CD8-positive, alpha-beta memory T cell (primary cell): ENCODE results near the gene LHFPL6. TPM values are rescaled to one million over a fixed set of nuclear protein-coding genes. Genes with fewer than 3 reads are reported as not detected.

ENCODE experiments used
- CTCF ChIA-PET: fragments of 350-600 bp; sonication (Branson Sonifier 250); formaldehyde crosslinking; loops from one replicate; lab custom pipeline; 2021; ENCODE audit warnings: antibody characterized with exemption; lab: Charles Lee
- POLR2A ChIA-PET: fragments of 350-600 bp; sonication (Branson Sonifier 250); formaldehyde crosslinking; loops from one replicate; lab custom pipeline; 2021; ENCODE audit warnings: antibody characterized with exemption; lab: Charles Lee
- DNase-seq, 5 donors: peaks; one replicate each; pipeline versions ENCODE4 v3.0.0 to v3.0.0-alpha.2; 2020 to 2022; ENCODE audit warnings: mixed read lengths in 1 of 5
- H3K27ac ChIP-seq: one replicate; pipeline ENCODE4 v1.7.0; 2013; ENCODE audit warnings: low read depth, mild to moderate bottlenecking, low read length, moderate library complexity
- H3K27me3 ChIP-seq: 2 replicates; pipeline ENCODE4 v1.7.0; 2013; ENCODE audit warnings: low read length, mild to moderate bottlenecking; ENCODE audit not compliant: insufficient read depth, poor library complexity, severe bottlenecking
- H3K36me3 ChIP-seq: 2 replicates; pipeline ENCODE4 v1.7.0; 2013; ENCODE audit warnings: mild to moderate bottlenecking, low read length, moderate library complexity; ENCODE audit not compliant: insufficient read depth
- H3K4me1 ChIP-seq: 2 replicates; pipeline ENCODE4 v1.7.0; 2013; ENCODE audit warnings: mild to moderate bottlenecking, low read length, moderate library complexity; ENCODE audit not compliant: insufficient read depth
- H3K4me3 ChIP-seq: 2 replicates; pipeline ENCODE4 v1.7.0; 2013; ENCODE audit warnings: mild to moderate bottlenecking, low read length
- H3K9me3 ChIP-seq: 2 replicates; pipeline ENCODE4 v1.7.0; 2013; ENCODE audit warnings: mild to moderate bottlenecking, low read length
- H3K27ac Mint-ChIP-seq, 8 donors: one replicate each; pipeline ENCODE4 v1.8.0; 2020 to 2021; ENCODE audit warnings: mixed read lengths in 8 of 8, mild to moderate bottlenecking in 6 of 8, inconsistent platforms in 3 of 8, moderate library complexity in 3 of 8
- H3K27me3 Mint-ChIP-seq, 2 donors: one replicate each; pipeline ENCODE4 v1.8.0; 2020 to 2021; ENCODE audit warnings: mixed read lengths in 2 of 2, mild to moderate bottlenecking in 1 of 2, moderate library complexity in 1 of 2
- H3K36me3 Mint-ChIP-seq, 3 donors: one replicate each; pipeline ENCODE4 v1.8.0; 2020 to 2021; ENCODE audit warnings: mixed read lengths in 3 of 3, inconsistent platforms in 1 of 3, mild to moderate bottlenecking in 1 of 3
- H3K4me1 Mint-ChIP-seq, 3 donors: one replicate each; pipeline ENCODE4 v1.8.0; 2020 to 2021; ENCODE audit warnings: mixed read lengths in 3 of 3, inconsistent platforms in 1 of 3, mild to moderate bottlenecking in 1 of 3
- H3K4me3 Mint-ChIP-seq, 7 donors: one replicate each; pipeline ENCODE4 v1.8.0; 2020 to 2021; ENCODE audit warnings: mixed read lengths in 7 of 7, mild to moderate bottlenecking in 6 of 7, moderate library complexity in 4 of 7, inconsistent platforms in 2 of 7
- H3K9me3 Mint-ChIP-seq, 5 donors: one replicate each; pipeline ENCODE4 v1.8.0; 2020 to 2022; ENCODE audit warnings: mixed read lengths in 5 of 5, mild to moderate bottlenecking in 3 of 5, moderate library complexity in 2 of 5, inconsistent platforms in 1 of 5
- polyA plus RNA-seq: library from polyadenylated mRNA; unstranded; fragments of 300-500 nt; fragmentation: Illumina TruSeq; gene quantifications from one replicate; pipeline ENCODE4 v1.2.3, GENCODE V29; 2021
- total RNA-seq, 2 experiments: library from RNA; stranded (reverse); gene quantifications; one replicate each; pipeline ENCODE4 v1.2.3, GENCODE V29; 2021

The LHFPL6 gene
- total and polyA plus RNA-seq, 3 experiments from 2014 or later: 5.9 to 6.4 TPM; not detected in 1

DNA sequence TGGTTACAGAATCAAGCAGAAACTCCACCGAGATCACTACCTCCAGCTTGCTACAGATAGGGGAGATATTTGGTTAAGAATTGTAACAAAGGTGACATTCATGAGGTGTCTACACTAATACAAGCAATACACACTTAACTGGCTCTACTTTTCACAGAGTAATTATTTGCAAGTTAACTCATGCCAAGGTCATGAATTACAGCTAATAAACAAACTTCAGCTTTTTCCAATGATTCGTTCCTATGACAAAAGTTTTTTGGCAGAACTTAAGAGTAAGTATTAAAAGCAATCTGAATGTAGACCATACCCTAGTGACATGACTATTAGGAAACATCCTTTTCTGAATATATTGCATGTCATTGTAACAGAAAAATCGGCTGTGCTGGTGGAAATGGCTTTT is 72.1 kb downstream of the LHFPL6 start:
- DNase-seq: no peak
- Histone ChIP-seq H3K4me1 (no peaks in the 10 kb centered on the region), H3K27ac (no peak overlapping the region), H3K36me3 (no peaks in the 10 kb centered on the region), H3K27me3 (no peaks in the 10 kb centered on the region), H3K4me3 (no peak overlapping the region), H3K9me3 (no peaks in the 10 kb centered on the region)
- ChIA-PET CTCF (no interaction called here), POLR2A (no interaction called here)
- Mint-ChIP-seq H3K36me3 (no peaks in the 10 kb centered on the region), H3K4me3 (no peak overlapping the region), H3K4me1 (no peaks in the 10 kb centered on the region), H3K27ac (no peak overlapping the region), H3K27me3 (peaks cover 2 to 19% of the 10 kb centered on the region in 2 donors), H3K9me3 (no peaks in the 10 kb centered on the region)

DNA sequence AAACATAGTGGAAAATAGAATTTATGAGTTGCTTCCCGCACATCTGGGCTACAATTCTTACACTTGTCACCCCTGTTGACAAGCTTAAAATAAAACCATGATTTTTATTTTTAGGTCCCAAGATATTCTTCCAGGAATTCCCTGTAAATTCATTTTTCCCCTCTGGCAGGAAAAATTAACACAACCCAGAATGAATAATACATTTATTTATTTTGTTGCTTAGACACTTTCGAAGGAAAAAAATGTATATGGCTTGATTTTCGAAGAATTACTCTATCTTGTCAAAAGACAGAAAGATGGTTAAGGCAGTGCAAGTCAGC is 74.4 kb downstream of the LHFPL6 start:
- Histone ChIP-seq H3K4me3 (no peak overlapping the region), H3K4me1 (no peaks in the 10 kb centered on the region), H3K36me3 (no peaks in the 10 kb centered on the region), H3K27ac (no peak overlapping the region), H3K27me3 (no peaks in the 10 kb centered on the region), H3K9me3 (no peaks in the 10 kb centered on the region)
- ChIA-PET POLR2A (no interaction called here), CTCF (interaction anchor here (1.2 kb wide), 1 partner anchor 15 kb away, joined by 3 read pairs; no protein-coding TSS in a partner anchor)
- no peaks in the 10 kb centered on the region for H3K4me1 Mint-ChIP-seq
- H3K4me3 Mint-ChIP-seq: no peak overlapping the region
- DNase-seq: no peak
- H3K9me3 Mint-ChIP-seq: no peaks in the 10 kb centered on the region
- H3K36me3 Mint-ChIP-seq: no peaks in the 10 kb centered on the region
- peaks cover 2 to 23% of the 10 kb centered on the region in 2 donors for H3K27me3 Mint-ChIP-seq
- no peak overlapping the region for H3K27ac Mint-ChIP-seq

DNA sequence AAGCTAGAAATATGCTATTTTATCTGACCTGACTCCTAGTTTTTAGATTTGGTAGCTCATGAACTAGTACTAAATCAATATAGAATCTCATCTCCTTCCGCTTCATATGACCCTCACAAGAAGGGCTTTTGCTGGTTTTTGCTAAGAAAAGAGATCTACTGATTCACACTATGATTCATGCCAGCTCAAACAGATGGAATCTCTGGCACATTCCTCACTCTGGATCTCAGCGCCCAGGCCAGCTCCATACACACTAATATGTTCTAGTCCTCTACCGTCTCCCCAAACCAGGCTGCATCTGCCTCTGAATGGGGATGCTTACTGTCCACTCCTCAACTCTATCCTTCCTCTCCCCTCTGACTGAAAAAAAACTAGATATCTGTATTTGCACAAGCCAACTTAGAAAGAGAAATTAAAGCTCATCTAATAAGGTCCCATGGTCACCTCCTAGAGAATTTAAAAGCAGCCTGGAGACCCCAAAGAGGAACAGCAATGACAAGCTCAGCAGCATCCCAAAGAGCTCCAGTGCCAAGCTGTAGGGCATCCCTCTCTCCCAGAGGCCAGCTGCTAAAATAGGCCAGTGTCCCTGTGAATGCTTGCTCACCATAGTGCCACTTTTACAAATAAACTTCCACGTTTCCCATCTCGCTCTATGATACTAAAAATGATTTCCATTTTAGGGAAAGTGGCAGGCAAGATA is 74.9 kb downstream of the LHFPL6 start:
- no peak overlapping the region for H3K4me3 ChIP-seq
- H3K27me3 ChIP-seq: no peaks in the 10 kb centered on the region
- no peak overlapping the region for H3K27ac Mint-ChIP-seq
- H3K27me3 Mint-ChIP-seq: peaks cover 0 to 25% of the 10 kb centered on the region in 2 donors
- H3K27ac ChIP-seq: no peak overlapping the region
- ChIA-PET POLR2A (no interaction called here), CTCF (interaction anchor here (1.2 kb wide), 1 partner anchor 14 kb away, joined by 3 read pairs; no protein-coding TSS in a partner anchor)
- H3K4me1 ChIP-seq: no peaks in the 10 kb centered on the region
- no peaks in the 10 kb centered on the region for H3K36me3 Mint-ChIP-seq
- H3K4me1 Mint-ChIP-seq: no peaks in the 10 kb centered on the region
- no peak for DNase-seq
- H3K4me3 Mint-ChIP-seq: no peak overlapping the region
- no peaks in the 10 kb centered on the region for H3K9me3 ChIP-seq
- no peaks in the 10 kb centered on the region for H3K36me3 ChIP-seq
- no peaks in the 10 kb centered on the region for H3K9me3 Mint-ChIP-seq

DNA sequence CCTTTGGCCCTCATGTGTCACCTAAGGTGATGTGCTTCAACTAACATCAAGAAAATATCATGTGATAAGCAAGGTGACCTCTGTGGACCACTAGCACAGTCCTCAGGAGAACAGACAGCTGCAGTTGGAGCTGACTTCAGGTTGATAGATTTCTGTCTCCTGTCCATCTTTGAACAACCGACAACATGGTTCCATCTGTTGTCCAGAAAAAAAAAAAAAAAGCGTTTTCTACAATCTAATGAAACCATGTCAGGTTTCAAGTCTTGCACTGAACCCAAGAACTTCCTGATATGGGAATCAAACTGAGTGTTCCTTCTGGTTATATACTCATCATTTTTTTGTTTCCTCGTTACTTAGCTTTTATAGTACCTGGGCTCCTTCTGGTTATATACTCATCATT is 75.7 kb downstream of the LHFPL6 start:
- no peak overlapping the region for H3K4me3 Mint-ChIP-seq
- no peaks in the 10 kb centered on the region for H3K9me3 Mint-ChIP-seq
- CTCF ChIA-PET: no interaction called here
- POLR2A ChIA-PET: no interaction called here
- H3K27me3 Mint-ChIP-seq: peaks cover 0 to 33% of the 10 kb centered on the region in 2 donors
- Histone ChIP-seq H3K4me1 (no peaks in the 10 kb centered on the region), H3K4me3 (no peak overlapping the region), H3K9me3 (no peaks in the 10 kb centered on the region), H3K27ac (no peak overlapping the region), H3K27me3 (no peaks in the 10 kb centered on the region), H3K36me3 (no peaks in the 10 kb centered on the region)
- no peak overlapping the region for H3K27ac Mint-ChIP-seq
- H3K4me1 Mint-ChIP-seq: no peaks in the 10 kb centered on the region
- H3K36me3 Mint-ChIP-seq: no peaks in the 10 kb centered on the region
- no peak for DNase-seq

DNA sequence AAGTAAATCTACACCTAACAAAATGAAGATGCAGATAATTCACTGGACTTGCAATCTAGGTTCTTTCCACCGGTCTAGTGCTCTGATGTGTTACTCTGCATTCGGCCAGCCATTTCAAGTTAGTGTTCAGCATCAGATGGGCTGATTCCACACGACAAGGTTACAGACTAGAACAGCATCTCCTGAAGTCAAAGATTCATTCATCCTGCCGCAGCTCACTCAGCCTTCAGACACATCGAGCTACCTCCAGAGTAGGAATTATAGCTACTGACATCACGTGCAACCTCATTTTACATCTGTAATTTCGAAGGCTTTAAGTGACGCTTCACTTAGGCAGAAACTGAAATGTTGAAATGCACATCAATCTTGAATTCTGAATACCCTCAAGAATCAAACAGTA is 76.5 kb downstream of the LHFPL6 start:
- H3K4me1 ChIP-seq: no peaks in the 10 kb centered on the region
- no peaks in the 10 kb centered on the region for H3K36me3 Mint-ChIP-seq
- no peaks in the 10 kb centered on the region for H3K27me3 ChIP-seq
- no peaks in the 10 kb centered on the region for H3K36me3 ChIP-seq
- ChIA-PET POLR2A (no interaction called here), CTCF (no interaction called here)
- H3K27ac ChIP-seq: no peak overlapping the region
- peaks cover 0 to 28% of the 10 kb centered on the region in 2 donors for H3K27me3 Mint-ChIP-seq
- no peak overlapping the region for H3K27ac Mint-ChIP-seq
- no peaks in the 10 kb centered on the region for H3K9me3 Mint-ChIP-seq
- no peak overlapping the region for H3K4me3 ChIP-seq
- DNase-seq: no peak
- H3K4me3 Mint-ChIP-seq: no peak overlapping the region
- H3K4me1 Mint-ChIP-seq: no peaks in the 10 kb centered on the region
- H3K9me3 ChIP-seq: no peaks in the 10 kb centered on the region

DNA sequence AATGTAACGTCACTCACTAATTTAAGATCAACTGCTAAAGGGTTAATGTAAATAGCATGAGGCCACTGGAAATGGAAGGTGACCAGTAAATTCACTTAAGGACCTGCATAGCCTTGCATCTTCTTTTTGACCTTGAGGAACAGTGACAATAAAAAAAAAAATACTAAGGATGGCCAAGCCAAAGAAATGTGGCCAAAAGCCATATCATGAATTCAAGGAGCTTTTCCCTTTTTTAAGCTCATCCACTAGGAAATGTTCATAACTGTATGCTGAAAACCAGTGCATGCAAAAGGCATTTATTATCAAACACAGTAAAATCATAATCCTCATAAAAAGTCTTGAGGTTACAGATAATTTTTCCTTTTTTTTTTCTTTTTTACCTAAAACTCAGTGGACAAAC is 77.5 kb downstream of the LHFPL6 start:
- H3K36me3 ChIP-seq: no peaks in the 10 kb centered on the region
- H3K4me3 Mint-ChIP-seq: no peak overlapping the region
- H3K27me3 Mint-ChIP-seq: peaks cover 0 to 28% of the 10 kb centered on the region in 2 donors
- H3K36me3 Mint-ChIP-seq: no peaks in the 10 kb centered on the region
- CTCF ChIA-PET: no interaction called here
- DNase-seq: no peak
- no peak overlapping the region for H3K4me3 ChIP-seq
- H3K27me3 ChIP-seq: no peaks in the 10 kb centered on the region
- H3K4me1 Mint-ChIP-seq: no peaks in the 10 kb centered on the region
- H3K27ac Mint-ChIP-seq: no peak overlapping the region
- H3K9me3 ChIP-seq: no peaks in the 10 kb centered on the region
- POLR2A ChIA-PET: no interaction called here
- H3K27ac ChIP-seq: no peak overlapping the region
- H3K9me3 Mint-ChIP-seq: no peaks in the 10 kb centered on the region
- no peaks in the 10 kb centered on the region for H3K4me1 ChIP-seq

DNA sequence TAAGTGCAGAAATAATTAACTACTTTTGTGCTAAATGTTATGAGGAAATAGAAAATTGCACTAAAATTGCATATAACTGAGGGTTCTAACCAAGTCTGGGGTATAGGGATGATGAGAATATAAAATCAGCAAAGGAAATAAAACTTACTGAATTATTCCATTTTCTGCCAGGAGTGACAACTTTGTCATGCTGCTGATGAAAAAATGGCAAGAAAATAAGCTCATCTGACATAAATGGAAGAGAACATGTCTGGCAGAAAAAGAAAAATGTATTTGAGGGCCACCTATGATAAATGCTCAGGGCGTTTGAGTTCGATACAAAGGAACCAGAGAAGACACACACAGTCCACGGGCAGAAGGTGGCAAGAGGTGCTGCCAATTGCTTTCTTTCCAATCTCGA is 78.2 kb downstream of the LHFPL6 start:
- no peaks in the 10 kb centered on the region for H3K4me1 Mint-ChIP-seq
- CTCF ChIA-PET: no interaction called here
- no peak overlapping the region for H3K4me3 ChIP-seq

DNA sequence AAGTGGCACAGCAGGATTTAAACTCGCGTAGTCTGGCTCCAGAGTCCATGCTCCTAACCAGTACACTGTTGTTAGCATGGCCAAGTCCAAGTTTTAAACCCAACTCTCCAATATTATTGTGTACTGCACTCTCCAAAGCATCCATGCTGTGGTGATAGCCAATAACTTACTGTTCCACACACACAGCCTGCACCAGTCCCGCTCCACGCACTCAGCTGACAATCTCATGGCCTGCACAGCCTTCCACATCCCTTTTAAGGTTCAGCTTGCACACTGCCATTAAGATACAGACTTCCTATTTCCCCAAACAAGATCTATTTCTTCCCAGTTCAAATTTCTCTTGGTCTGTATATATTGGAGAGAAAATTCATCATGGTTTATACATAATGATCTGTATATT is 80.7 kb downstream of the LHFPL6 start:
- Histone ChIP-seq H3K4me1 (no peaks in the 10 kb centered on the region), H3K27ac (no peak overlapping the region), H3K36me3 (no peaks in the 10 kb centered on the region), H3K9me3 (no peaks in the 10 kb centered on the region), H3K27me3 (no peaks in the 10 kb centered on the region), H3K4me3 (no peak overlapping the region)
- H3K27me3 Mint-ChIP-seq: peaks cover 0 to 22% of the 10 kb centered on the region in 2 donors
- DNase-seq: no peak
- no peaks in the 10 kb centered on the region for H3K9me3 Mint-ChIP-seq
- no peak overlapping the region for H3K27ac Mint-ChIP-seq
- no peak overlapping the region for H3K4me3 Mint-ChIP-seq
- POLR2A ChIA-PET: no interaction called here
- H3K36me3 Mint-ChIP-seq: no peaks in the 10 kb centered on the region
- CTCF ChIA-PET: no interaction called here
- no peaks in the 10 kb centered on the region for H3K4me1 Mint-ChIP-seq

More for the DNA sequence above, 78.2 kb downstream of the LHFPL6 start:
- no peak overlapping the region for H3K27ac Mint-ChIP-seq
- Histone ChIP-seq H3K27ac (no peak overlapping the region), H3K36me3 (no peaks in the 10 kb centered on the region), H3K9me3 (no peaks in the 10 kb centered on the region), H3K27me3 (no peaks in the 10 kb centered on the region), H3K4me1 (no peaks in the 10 kb centered on the region)
- no peaks in the 10 kb centered on the region for H3K9me3 Mint-ChIP-seq
- peaks cover 0 to 28% of the 10 kb centered on the region in 2 donors for H3K27me3 Mint-ChIP-seq
- H3K4me3 Mint-ChIP-seq: no peak overlapping the region
- DNase-seq: no peak
- no peaks in the 10 kb centered on the region for H3K36me3 Mint-ChIP-seq
- POLR2A ChIA-PET: no interaction called here
